Measurements from ENCODE around the gene DSCAM.
A peak's percentile ranks its signal among the peaks of the same experiment; 100 is the strongest.

Gene DSCAM

DNA sequence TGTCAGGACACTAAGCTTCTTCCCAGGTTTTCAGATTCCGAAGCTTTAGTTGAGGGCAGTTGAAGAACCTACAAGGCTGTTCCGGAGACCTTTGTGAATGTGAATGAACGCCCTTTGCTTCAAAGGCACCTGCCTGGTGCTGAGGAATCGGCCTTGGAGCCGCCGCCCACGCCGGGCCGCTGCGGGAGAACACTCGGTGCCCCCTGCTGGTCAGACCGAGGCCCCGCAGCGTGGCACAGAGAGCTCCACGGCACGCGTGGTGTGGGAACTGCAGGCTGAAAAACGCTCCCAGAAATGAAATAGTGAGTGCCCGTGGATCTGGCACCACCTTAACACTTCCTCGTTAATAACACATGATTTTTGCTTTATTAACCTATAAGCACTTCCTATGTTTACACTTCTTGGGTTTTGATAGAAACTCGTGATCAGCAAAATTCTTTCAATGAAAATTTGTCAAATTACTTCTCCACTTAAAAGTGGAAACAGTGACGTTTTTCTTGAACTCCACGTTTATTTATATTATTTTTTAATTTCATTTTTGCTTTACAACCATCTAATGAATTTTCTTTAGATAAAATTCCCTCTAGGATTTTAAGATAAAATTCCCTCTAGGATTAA, 460.6 kb downstream of the DSCAM start:
- DNase-seq (ENCODE audit: low read depth): no peak
- TF ChIP-seq, protein P1, sequence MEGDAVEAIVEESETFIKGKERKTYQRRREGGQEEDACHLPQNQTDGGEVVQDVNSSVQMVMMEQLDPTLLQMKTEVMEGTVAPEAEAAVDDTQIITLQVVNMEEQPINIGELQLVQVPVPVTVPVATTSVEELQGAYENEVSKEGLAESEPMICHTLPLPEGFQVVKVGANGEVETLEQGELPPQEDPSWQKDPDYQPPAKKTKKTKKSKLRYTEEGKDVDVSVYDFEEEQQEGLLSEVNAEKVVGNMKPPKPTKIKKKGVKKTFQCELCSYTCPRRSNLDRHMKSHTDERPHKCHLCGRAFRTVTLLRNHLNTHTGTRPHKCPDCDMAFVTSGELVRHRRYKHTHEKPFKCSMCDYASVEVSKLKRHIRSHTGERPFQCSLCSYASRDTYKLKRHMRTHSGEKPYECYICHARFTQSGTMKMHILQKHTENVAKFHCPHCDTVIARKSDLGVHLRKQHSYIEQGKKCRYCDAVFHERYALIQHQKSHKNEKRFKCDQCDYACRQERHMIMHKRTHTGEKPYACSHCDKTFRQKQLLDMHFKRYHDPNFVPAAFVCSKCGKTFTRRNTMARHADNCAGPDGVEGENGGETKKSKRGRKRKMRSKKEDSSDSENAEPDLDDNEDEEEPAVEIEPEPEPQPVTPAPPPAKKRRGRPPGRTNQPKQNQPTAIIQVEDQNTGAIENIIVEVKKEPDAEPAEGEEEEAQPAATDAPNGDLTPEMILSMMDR (IDR thresholded peaks at IDR 0.05; ENCODE audit: low read length, missing control alignments): peak; percentile 15
- no peak overlapping the region for H3K4me3 ChIP-seq (replicated peaks; ENCODE audit: low read depth, low read length)

DNA sequence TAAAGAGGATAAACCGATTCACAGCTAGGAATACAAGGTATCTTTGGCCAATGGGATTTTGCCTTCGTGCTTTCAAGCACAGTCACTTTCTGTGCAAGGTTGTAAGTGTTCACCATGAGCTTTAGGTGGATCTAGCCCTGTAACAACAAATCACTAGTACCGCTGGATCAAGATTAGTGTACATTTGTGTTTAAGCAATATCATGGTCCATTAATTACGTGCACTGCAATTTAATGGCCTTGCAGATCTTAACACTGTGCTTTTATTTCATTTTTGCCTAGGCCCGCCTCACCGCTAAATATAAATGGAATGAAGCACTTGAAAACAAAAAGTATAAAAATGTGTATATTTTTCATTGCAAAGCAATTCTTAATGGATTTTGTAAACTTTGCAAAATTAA, 461.1 kb downstream of the DSCAM start:
- DNase-seq (ENCODE audit: low read depth): no peak
- TF ChIP-seq, protein P1 (IDR thresholded peaks at IDR 0.05; ENCODE audit: low read length, missing control alignments): no peak
- H3K4me3 ChIP-seq (replicated peaks; ENCODE audit: low read depth, low read length): no peak overlapping the region

DNA sequence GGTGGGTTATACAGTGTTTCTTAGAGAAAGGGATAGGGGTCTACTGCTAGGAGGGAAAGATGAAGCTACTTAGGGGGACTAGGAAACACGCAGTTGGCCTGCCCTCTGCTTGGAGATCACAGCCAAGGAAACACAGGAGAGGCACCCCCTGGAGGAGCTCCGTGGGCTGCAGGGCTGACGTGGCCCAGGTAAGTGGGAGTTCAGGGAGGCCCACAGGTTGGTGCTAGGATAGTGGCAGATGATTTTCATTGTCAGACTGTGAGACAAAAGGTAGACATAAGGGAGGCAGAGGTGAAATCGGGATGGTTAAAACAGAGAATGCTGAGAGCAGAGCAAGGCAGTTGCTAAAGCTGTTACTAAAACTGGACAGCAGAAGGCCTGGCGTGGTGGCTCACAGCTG, 463.0 kb downstream of the DSCAM start:
- DNase-seq (ENCODE audit: low read depth): no peak
- H3K4me3 ChIP-seq (replicated peaks; ENCODE audit: low read depth, low read length): no peak overlapping the region
- TF ChIP-seq, protein P1 (IDR thresholded peaks at IDR 0.05; ENCODE audit: low read length, missing control alignments): no peak

DNA sequence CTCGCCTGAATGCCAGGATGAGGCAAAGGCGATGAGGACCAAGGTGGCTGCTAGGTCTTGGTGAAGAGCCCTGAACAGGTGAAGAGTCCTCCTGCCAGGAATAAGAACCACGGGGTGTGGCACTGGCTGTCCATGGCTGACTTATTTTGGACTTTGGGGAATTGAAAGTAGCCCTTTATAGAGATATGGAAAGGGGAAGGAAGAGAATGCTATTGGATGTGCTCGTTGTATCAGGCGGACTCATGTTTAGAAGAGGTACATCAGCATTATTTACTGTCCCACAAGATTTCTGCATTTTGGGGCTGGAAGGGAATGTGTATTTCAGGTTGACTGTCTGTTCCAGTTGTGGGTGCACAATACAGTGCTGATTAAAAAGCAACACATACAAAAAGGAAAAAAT, 465.8 kb downstream of the DSCAM start:
- no peak overlapping the region for H3K4me3 ChIP-seq (replicated peaks; ENCODE audit: low read depth, low read length)
- no peak for DNase-seq (ENCODE audit: low read depth)
- TF ChIP-seq, protein P1 (IDR thresholded peaks at IDR 0.05; ENCODE audit: low read length, missing control alignments): no peak

DNA sequence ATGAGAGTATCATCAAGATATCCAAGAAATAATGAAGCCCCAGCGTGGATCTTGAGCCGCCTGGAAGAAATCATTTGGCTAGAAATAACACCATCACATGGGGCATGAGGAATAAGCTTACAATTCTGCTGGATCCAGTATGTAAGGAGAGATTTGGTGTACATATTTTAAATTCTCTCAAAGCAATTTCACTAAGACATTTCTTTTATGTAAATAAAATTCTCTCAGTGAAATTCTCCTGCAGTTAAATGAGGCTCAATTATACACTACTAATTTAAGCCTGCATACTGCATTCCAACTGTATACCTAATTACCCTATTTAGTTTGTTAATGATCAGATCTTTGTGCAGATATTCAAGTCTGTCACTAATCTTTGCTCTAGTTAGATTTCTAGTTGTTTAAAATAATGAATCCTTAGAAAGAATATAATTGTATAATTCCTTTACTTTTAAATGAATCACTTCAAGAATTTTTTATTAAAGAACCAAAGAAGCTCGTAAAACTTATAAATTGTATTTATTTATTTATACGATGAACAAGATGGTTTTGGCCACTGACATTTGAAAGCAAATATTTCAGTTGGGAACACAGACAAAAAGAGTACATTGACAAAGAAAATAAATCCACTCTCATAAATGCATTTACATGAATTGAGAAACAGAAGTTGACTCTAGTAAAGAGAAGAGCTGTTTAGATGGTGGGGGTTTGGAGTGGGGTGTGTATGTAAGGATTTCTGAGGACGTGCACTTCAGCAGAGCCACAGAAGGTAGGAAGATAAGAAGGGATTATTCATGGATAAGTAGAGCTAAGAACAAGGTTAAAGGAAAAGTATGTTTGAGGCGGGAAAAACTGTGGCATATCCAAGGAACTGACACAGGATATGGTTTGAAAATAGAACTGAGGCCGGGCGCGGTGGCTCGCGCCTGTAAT, 466.8 kb downstream of the DSCAM start:
- H3K4me3 ChIP-seq (replicated peaks; ENCODE audit: low read depth, low read length): no peak overlapping the region
- DNase-seq (ENCODE audit: low read depth): no peak
- TF ChIP-seq, protein P1 (IDR thresholded peaks at IDR 0.05; ENCODE audit: low read length, missing control alignments): no peak

DNA sequence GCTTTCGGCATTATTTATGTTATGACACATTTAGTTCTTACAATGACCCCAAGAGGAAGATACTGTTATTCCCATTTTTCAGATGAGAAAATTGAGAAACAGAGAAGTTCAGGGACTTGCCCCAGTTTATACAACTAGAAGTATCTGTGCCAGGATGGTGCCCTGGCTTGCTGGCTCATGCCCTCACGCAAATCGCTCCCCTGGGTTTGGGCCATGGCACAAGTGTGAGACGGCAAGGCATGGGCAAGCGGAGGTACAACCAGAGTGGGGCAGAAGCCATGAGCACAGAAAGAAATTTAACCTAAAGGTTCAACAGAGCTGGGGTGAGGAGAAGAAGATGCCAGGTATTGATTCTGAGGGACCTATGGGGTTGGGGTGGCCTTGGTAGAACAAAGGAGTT, 469.8 kb downstream of the DSCAM start:
- TF ChIP-seq, protein P1 (IDR thresholded peaks at IDR 0.05; ENCODE audit: low read length, missing control alignments): no peak
- DNase-seq (ENCODE audit: low read depth): no peak
- no peak overlapping the region for H3K4me3 ChIP-seq (replicated peaks; ENCODE audit: low read depth, low read length)
